Muscle of arm (tissue), 14 donors: Measurements from ENCODE around the gene ZPBP. TPM values are rescaled to one million over a fixed set of nuclear protein-coding genes. Genes with fewer than 3 reads are reported as not detected.

Experiments used
- DNase-seq: peaks from one replicate; pipeline ENCODE4 v3.0.0-alpha.2; 2013
- long read RNA-seq, 11 donors: transcript quantifications; one replicate each; lab custom pipeline, GENCODE V29; 2026
- polyA plus RNA-seq, 12 donors: library from polyadenylated mRNA; unstranded; fragments of 120-200 nt; gene quantifications; one replicate each; pipeline ENCODE4 v1.2.1, GENCODE V29; 2013; ENCODE audit not compliant: insufficient read length in 12 of 12

Gene ZPBP
- not detected for polyA plus RNA-seq
- long read RNA-seq, donor 1, result 0 reads
- long read RNA-seq, donor 2, result 0 reads
- long read RNA-seq, donor 3, result 0 reads
- long read RNA-seq, donor 4, result 0 reads
- long read RNA-seq, donor 5, result 0 reads
- long read RNA-seq, donor 6, result 0 reads
- long read RNA-seq, donor 7, result 0 reads
- long read RNA-seq, donor 8, result 0 reads
- long read RNA-seq, donor 9, result 0 reads
- long read RNA-seq, donor 10, result 0 reads
- long read RNA-seq, donor 11, result 0 reads

GRCh38 chr7:50092579-50093491 is at the start of gene ZPBP:
Gene ZPBP (minus strand): TSS chr7:50093246. CDS start chr7:50093194, 52 bp downstream.
- DNase-seq, result peak; percentile 32

GRCh38 chr7:50142425-50143017 is 49.5 kb upstream of the ZPBP start:
- peak; percentile 28 for DNase-seq

- DNase-seq, result no peak
These were observed 48.8 kb upstream of the ZPBP start for GRCh38 chr7:50141854-50142253.

- DNase-seq, result no peak
These were observed 48.1 kb upstream of the ZPBP start for GRCh38 chr7:50141131-50141530.

GRCh38 chr7:50140688-50141087 is 47.6 kb upstream of the ZPBP start:
- DNase-seq, result no peak

- no peak for DNase-seq
These were observed 45.1 kb upstream of the ZPBP start for GRCh38 chr7:50138101-50138500.

GRCh38 chr7:50125766-50126165 is 32.7 kb upstream of the ZPBP start:
- DNase-seq, result no peak

- no peak for DNase-seq
These were observed 28.2 kb upstream of the ZPBP start for GRCh38 chr7:50121286-50121685.

GRCh38 chr7:50119815-50120637 is 27.0 kb upstream of the ZPBP start:
- no peak for DNase-seq

GRCh38 chr7:50112250-50112649 is 19.2 kb upstream of the ZPBP start:
- DNase-seq, result no peak

- DNase-seq, result no peak
These were observed 8.8 kb upstream of the ZPBP start for GRCh38 chr7:50101873-50102272.

GRCh38 chr7:50095634-50096033 is 2.6 kb upstream of the ZPBP start:
- DNase-seq, result no peak

- no peak for DNase-seq
These were observed 4.5 kb downstream of the ZPBP start for GRCh38 chr7:50088463-50089129.

GRCh38 chr7:50085344-50085743 is 7.7 kb downstream of the ZPBP start:
- no peak for DNase-seq

- no peak for DNase-seq
These were observed 20.0 kb downstream of the ZPBP start for GRCh38 chr7:50073093-50073492.

- DNase-seq, result no peak
These were observed 23.4 kb downstream of the ZPBP start for GRCh38 chr7:50069613-50070012.

GRCh38 chr7:50068850-50069551 is 24.0 kb downstream of the ZPBP start:
- peak; percentile 38 for DNase-seq

GRCh38 chr7:50068026-50068425 is 25.0 kb downstream of the ZPBP start:
- no peak for DNase-seq

GRCh38 chr7:50062951-50063350 is 30.1 kb downstream of the ZPBP start:
- DNase-seq, result no peak

GRCh38 chr7:50056131-50056530 is 36.9 kb downstream of the ZPBP start:
- DNase-seq, result no peak

GRCh38 chr7:50047716-50048115 is 45.3 kb downstream of the ZPBP start:
- no peak for DNase-seq
